Progenitor cell of endocrine pancreas (in vitro differentiated cells): ENCODE data around the gene ANKRD63. TPM values are rescaled to one million over a fixed set of nuclear protein-coding genes. Genes with fewer than 3 reads are reported as not detected.
A peak's percentile ranks its signal among the peaks of the same experiment; 100 is the strongest.

Source experiments
- DNase-seq: peaks from one replicate; pipeline ENCODE4 v3.0.0; 2021; ENCODE audit warnings: low spot score; ENCODE audit not compliant: unreplicated experiment
- H3K27ac Mint-ChIP-seq: 2 replicates; pipeline ENCODE4 v1.8.0; 2021; ENCODE audit warnings: mild to moderate bottlenecking, moderate library complexity, mixed read lengths
- H3K27me3 Mint-ChIP-seq: 2 replicates; pipeline ENCODE4 v1.8.0; 2021; ENCODE audit warnings: mixed read lengths
- H3K36me3 Mint-ChIP-seq: 2 replicates; pipeline ENCODE4 v1.8.0; 2022; ENCODE audit warnings: mixed read lengths; ENCODE audit not compliant: insufficient read depth
- H3K4me1 Mint-ChIP-seq: 2 replicates; pipeline ENCODE4 v1.8.0; 2021; ENCODE audit warnings: low read depth, mixed read lengths
- H3K4me3 Mint-ChIP-seq: 2 replicates; pipeline ENCODE4 v1.8.0; 2021; ENCODE audit warnings: low read depth, mild to moderate bottlenecking, moderate library complexity, mixed read lengths
- H3K9me3 Mint-ChIP-seq: 2 replicates; pipeline ENCODE4 v1.8.0; 2021; ENCODE audit warnings: low read depth, mixed read lengths
- CTCF ChIP-seq: fragments of 200-600 bp; sonication (generic); IDR thresholded peaks from one replicate; pipeline ENCODE4 v1.5.0; 2021; ENCODE audit warnings: antibody characterized with exemption, mild to moderate bottlenecking; ENCODE audit not compliant: unreplicated experiment
- total RNA-seq: library from RNA; stranded (reverse); gene quantifications from 2 replicates; pipeline ENCODE4 v1.2.1, GENCODE V29; 2021

ANKRD63 gene
- total RNA-seq, 1 donor from 2014 or later = not detected

GRCh38 chr15:40273428-40273827 is 9.4 kb downstream of the ANKRD63 start:
- no peak for DNase-seq
- H3K36me3 Mint-ChIP-seq = peaks cover 6% of the 10 kb centered on the region
- H3K4me3 Mint-ChIP-seq = no peak overlapping the region
- peaks cover 2% of the 10 kb centered on the region for H3K4me1 Mint-ChIP-seq
- no peak for TF ChIP-seq CTCF
- no peaks in the 10 kb centered on the region for H3K9me3 Mint-ChIP-seq
- no peak overlapping the region for H3K27ac Mint-ChIP-seq
- H3K27me3 Mint-ChIP-seq = peaks cover 6% of the 10 kb centered on the region

GRCh38 chr15:40272485-40273056 is 10.3 kb downstream of the ANKRD63 start:
- TF ChIP-seq CTCF = peak; percentile 33
- Mint-ChIP-seq H3K27ac (no peak overlapping the region), H3K9me3 (no peaks in the 10 kb centered on the region), H3K27me3 (no peaks in the 10 kb centered on the region), H3K4me1 (no peaks in the 10 kb centered on the region), H3K4me3 (no peak overlapping the region), H3K36me3 (peaks cover 6% of the 10 kb centered on the region)
- no peak for DNase-seq

GRCh38 chr15:40271685-40272484 is 11.0 kb downstream of the ANKRD63 start:
- Mint-ChIP-seq H3K4me1 (no peaks in the 10 kb centered on the region), H3K36me3 (peaks cover 6% of the 10 kb centered on the region), H3K27ac (peak overlapping the region; percentile 44), H3K9me3 (no peaks in the 10 kb centered on the region), H3K4me3 (no peak overlapping the region), H3K27me3 (no peaks in the 10 kb centered on the region)
- no peak for DNase-seq
- no peak for TF ChIP-seq CTCF

GRCh38 chr15:40270246-40270995 is 12.4 kb downstream of the ANKRD63 start:
- no peak overlapping the region for H3K4me3 Mint-ChIP-seq
- H3K4me1 Mint-ChIP-seq = no peaks in the 10 kb centered on the region
- no peak overlapping the region for H3K27ac Mint-ChIP-seq
- peaks cover 6% of the 10 kb centered on the region for H3K36me3 Mint-ChIP-seq
- no peak for DNase-seq
- H3K27me3 Mint-ChIP-seq = no peaks in the 10 kb centered on the region
- no peaks in the 10 kb centered on the region for H3K9me3 Mint-ChIP-seq
- no peak for TF ChIP-seq CTCF

GRCh38 chr15:40269604-40270003 is 13.3 kb downstream of the ANKRD63 start:
- no peak for TF ChIP-seq CTCF
- Mint-ChIP-seq H3K9me3 (no peaks in the 10 kb centered on the region), H3K27me3 (no peaks in the 10 kb centered on the region), H3K4me1 (no peaks in the 10 kb centered on the region), H3K27ac (no peak overlapping the region), H3K4me3 (no peak overlapping the region), H3K36me3 (peaks cover 3% of the 10 kb centered on the region)
- DNase-seq = no peak
